Measurements from ENCODE around the gene TRAPPC3.
"Not testable (repeated sequence)": the region's sequence is repeated elsewhere in the genome, so short reads cannot be mapped to it uniquely, and the experiment has no call there.

The TRAPPC3 gene

GRCh38 chr1:36160949-36161485, 11.7 kb upstream of the TRAPPC3 start:
- peak in 1 of 2 experiments; percentile 90 for DNase-seq (ENCODE audit: low read depth in 1 of 2, low spot score in 1 of 2)
- TF ChIP-seq GABPA (IDR thresholded peaks at IDR 0.05; ENCODE audit: low read depth) (peak; percentile 85), REST (IDR thresholded peaks at IDR 0.05; ENCODE audit: insufficient replicate concordance, low read depth) (peak; percentile 58), POLR2AphosphoS5 (IDR thresholded peaks at IDR 0.05; ENCODE audit: low read depth) (peak; percentile 86), SPI1 (IDR thresholded peaks at IDR 0.05; ENCODE audit: borderline replicate concordance, low read depth) (peak; percentile 96), CTCF (IDR thresholded peaks at IDR 0.05; ENCODE audit: insufficient read depth, low read length) (peak; percentile 8)
- H3K27ac ChIP-seq (replicated peaks), result peak overlapping the region; percentile 96
- H3K4me3 ChIP-seq (replicated peaks; ENCODE audit: insufficient read depth, low read length), result peak overlapping the region; percentile 50
- no peaks in the 10 kb centered on the region for H3K27me3 ChIP-seq (ENCODE audit: insufficient read depth, poor library complexity, severe bottlenecking)

GRCh38 chr1:36160388-36160948, 11.2 kb upstream of the TRAPPC3 start:
- peak overlapping the region; percentile 96 for H3K27ac ChIP-seq (replicated peaks)
- DNase-seq (ENCODE audit: low read depth in 1 of 2, low spot score in 1 of 2), result no peak
- peak overlapping the region; percentile 50 for H3K4me3 ChIP-seq (replicated peaks; ENCODE audit: insufficient read depth, low read length)
- H3K27me3 ChIP-seq (ENCODE audit: insufficient read depth, poor library complexity, severe bottlenecking), result no peaks in the 10 kb centered on the region
- TF ChIP-seq CTCF (IDR thresholded peaks at IDR 0.05; ENCODE audit: insufficient read depth, low read length) (no peak), SPI1 (IDR thresholded peaks at IDR 0.05; ENCODE audit: borderline replicate concordance, low read depth) (no peak)

GRCh38 chr1:36159614-36160387, 10.5 kb upstream of the TRAPPC3 start:
- DNase-seq (ENCODE audit: low read depth in 1 of 2, low spot score in 1 of 2), result no peak
- Histone ChIP-seq H3K4me3 (replicated peaks; ENCODE audit: insufficient read depth, low read length) (no peak overlapping the region), H3K27me3 (ENCODE audit: insufficient read depth, poor library complexity, severe bottlenecking) (no peaks in the 10 kb centered on the region), H3K27ac (replicated peaks) (peak overlapping the region; percentile 96)
- TF ChIP-seq CTCF (IDR thresholded peaks at IDR 0.05; ENCODE audit: insufficient read depth, low read length) (no peak), POLR2AphosphoS5 (IDR thresholded peaks at IDR 0.05; ENCODE audit: low read depth) (no peak), REST (IDR thresholded peaks at IDR 0.05; ENCODE audit: insufficient replicate concordance, low read depth) (no peak), GABPA (IDR thresholded peaks at IDR 0.05; ENCODE audit: low read depth) (no peak), SPI1 (IDR thresholded peaks at IDR 0.05; ENCODE audit: borderline replicate concordance, low read depth) (no peak)

- H3K4me3 ChIP-seq (replicated peaks; ENCODE audit: insufficient read depth, low read length); DNase-seq (ENCODE audit: low read depth in 1 of 2, low spot score in 1 of 2); H3K27me3 ChIP-seq (ENCODE audit: insufficient read depth, poor library complexity, severe bottlenecking): not testable (repeated sequence)
- peak overlapping the region; percentile 86 for H3K27ac ChIP-seq (replicated peaks)
These were observed 9.6 kb upstream of the TRAPPC3 start for GRCh38 chr1:36158827-36159252.

Data from HL-60 (cell line).